GM19397 (cell line): ENCODE data around the gene HTR2B.
"Not testable (repeated sequence)": the region's sequence is repeated elsewhere in the genome, so short reads cannot be mapped to it uniquely, and the experiment has no call there.

Experiments
- ATAC-seq: cut with Tn5 transposase; IDR thresholded peaks from one replicate; pipeline ENCODE4 v1.9.1; 2021; ENCODE audit warnings: mild to moderate bottlenecking, moderate library complexity; ENCODE audit not compliant: unreplicated experiment

Gene HTR2B

DNA sequence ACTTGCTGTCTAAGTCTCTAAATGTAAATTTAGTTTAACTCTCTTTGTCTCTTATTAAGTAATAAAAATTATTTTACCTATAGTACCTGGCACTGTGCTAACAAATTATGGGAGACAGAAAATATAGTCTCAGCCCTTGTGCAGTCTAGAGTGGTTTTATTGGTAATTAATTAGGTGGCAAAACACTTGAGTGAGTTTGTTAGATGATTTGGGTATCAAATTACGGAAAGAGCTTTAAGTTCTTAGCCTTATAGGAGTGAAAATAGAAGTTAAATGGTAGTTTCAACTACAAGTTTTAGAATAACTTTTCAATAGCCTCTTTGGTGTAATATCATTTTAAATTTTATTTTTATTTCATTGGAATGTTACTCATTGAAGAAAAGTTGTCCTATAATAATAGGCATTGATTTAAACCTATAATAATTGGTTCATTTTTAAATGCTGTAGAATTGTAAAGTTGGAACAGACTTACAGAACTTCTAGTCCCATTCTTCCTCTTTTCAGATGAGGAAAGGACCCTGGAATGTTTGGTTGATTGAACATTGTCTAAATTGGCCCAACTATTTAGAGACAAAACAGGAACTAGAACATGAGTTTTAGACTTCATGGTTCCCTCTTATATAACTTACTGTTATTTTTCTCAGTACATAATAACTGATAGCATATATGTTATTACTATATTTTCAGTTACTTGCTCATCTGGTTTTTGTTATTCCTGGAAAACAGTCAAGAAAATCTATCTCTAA is 10.2 kb upstream of the HTR2B start:
- ATAC-seq = no peak

DNA sequence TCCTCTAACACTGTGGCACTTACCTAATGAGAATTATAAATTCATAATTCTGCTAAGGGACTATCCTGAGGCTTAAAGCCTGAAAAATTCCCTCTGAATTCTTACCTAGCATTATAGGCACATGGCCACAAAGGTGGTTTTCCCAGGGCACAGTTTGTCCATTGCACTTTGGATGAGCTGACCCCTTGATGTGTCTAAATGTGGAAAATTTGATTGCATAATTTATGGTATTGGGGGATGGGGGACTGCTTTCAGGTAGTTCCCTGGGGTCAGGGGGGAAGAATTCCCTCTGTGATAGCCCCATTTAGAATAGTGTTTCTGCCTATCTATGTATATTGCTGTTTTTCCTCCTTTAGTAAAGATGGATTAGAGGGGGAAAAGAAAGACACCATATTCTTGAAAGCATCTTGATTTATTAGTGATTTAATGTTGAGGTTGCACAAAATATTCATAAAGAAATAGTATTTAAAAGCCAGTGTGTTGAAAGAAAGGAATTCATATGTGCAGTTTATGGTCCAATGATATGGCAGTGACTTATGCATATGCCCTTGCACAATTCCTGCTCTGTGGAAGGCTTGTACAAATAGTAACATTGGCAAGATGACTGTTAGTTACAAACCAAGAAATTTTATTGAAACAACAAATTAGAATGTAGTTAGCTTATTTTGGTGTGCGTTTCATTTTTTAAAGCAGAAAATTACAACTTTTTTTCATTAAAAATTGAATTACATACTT is 8.7 kb upstream of the HTR2B start:
- no peak for ATAC-seq

DNA sequence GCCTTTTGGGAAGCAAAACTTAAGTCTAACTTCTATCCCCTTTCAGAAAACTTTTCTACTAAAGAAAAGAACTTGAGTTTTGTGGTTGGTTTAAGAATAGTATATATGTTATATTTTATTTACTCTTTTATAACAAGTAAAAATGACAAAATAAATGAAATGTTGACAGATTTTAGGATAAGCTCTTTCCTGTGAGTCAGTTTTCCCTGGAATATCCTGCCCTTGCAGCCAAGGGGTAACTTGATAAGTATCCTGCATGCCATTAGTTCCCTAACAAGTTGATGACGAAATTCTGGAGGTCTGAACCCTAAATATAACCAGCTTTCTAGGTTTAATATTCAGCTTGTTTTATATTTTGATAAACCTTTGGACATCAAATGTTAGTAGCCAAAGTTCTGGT is 7.3 kb upstream of the HTR2B start:
- no peak for ATAC-seq

DNA sequence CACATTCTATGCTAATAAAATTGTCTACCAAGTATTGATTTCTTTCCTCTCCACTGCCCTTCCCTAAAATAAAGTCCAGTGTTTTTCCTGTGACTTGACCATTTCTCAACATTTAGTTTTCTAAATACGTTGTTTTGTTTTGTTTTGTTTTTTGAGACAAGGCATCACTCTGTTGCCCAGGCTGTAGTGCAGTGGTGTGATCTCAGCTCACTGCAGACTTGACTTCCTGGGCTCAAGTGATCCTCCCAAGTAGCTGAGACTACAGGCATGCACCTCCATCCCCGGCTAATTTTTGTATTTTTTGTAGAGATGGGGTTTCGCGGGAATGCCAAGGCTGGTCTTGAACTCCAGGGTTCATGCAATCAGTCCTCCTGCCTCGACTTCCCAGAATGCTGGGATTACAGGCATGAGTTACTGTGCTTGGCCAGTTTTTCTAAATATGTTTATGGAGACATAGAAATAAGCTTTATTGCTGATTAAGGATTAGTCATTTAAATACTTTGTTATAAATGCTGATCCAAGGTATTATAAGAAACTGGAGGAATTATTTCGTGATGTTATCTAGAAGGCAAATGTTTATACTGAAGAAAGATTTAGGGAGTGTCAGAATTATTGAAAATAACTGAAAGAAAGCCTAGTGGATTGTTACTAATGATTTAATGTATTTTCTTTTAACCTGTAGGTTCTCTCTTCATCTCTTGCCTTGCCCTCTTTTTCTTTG is 5.7 kb upstream of the HTR2B start:
- ATAC-seq = no peak

DNA sequence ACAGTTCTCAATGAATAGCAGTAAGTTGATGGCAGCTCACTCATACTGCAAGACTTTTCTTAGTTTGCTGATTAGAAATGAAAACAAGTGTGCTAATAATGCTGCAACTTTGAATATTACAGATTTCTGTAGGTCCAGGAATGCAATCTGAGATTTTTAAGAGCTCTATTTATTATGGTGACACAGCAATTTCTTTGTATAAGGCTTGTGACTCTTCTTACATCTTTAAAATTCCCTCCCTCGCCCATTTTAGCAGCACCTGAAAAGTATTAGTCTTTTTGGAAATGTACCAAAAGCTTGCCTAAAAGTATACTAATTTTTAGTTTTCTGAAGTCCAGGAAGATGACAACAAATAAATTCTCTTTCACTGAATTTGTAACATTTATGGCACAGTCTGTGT is 4.4 kb upstream of the HTR2B start:
- ATAC-seq = no peak

DNA sequence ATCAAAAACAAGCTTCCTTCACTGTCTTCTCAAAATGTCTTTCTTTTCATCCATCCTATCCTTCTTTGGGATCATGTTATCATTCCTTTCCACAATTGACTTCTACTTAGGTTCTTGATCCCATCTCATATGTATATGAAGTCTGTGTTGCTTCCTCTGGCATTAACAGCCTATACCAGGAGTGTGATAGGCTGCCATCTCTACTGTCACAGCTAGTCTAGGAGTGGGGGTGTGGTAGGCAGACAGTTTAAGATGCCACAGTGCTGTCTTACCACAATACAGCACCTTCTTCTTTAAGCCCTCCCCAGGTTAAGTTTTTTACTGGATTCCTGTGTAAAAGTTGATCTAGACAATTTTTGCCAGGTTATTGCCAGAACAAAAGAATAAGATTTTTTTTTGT is 3.7 kb upstream of the HTR2B start:
- no peak for ATAC-seq

DNA sequence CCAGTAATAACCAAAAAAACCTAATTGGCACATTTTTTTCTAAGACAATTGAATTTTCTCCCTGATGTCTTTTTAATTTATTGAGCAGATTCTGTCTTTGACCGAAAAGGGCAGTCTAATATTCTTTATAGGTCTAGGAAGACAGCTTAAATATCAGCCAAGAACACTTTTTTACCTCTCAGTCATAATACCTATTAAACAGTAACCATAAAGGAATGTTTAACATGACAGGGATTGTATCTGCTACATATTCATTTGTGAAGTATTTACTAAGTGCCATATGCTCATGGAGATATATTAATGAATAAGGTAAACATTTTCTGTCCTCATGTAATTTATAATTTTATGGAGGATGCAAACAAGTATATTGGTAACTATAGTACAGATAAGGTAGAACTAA is 3.1 kb upstream of the HTR2B start:
- ATAC-seq = no peak

DNA sequence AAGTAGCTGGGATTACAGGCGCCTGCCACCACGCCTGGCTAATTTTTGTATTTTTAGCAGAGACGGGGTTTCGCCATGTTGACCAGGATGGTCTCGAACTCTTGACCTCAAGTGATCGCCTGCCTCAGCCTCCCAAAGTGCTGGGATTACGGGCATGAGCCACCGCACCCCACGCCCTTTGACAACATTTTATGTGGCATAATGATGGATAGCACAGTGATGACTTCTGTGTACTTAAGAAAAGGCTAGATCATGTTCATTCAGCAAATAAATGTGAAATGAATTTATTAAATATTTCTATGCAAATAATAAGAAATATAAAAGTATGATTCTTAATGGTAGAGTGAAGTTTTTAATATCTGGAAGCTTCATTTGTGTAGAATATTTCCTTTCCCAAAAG is 2.6 kb upstream of the HTR2B start:
- no peak for ATAC-seq

DNA sequence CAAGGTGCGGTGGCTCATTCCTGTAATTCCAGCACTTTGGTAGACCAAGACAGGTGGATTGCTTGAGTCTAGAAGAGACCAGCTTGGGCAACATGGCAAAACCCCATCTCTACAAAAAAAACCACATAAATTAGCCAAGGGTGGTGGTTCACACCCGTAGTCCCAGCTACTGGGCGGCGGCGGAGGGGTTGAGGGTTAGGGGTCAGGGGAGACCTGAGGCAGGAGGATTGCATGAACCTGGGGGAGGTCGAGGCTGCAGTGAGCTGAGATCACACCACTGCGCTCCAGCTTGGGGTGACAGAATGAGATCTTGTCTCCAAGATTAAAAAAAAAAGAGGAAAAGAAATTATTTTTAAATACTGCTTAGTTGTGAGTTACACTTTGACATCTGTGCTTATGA is 1.3 kb upstream of the HTR2B start:
- ATAC-seq = no peak

DNA sequence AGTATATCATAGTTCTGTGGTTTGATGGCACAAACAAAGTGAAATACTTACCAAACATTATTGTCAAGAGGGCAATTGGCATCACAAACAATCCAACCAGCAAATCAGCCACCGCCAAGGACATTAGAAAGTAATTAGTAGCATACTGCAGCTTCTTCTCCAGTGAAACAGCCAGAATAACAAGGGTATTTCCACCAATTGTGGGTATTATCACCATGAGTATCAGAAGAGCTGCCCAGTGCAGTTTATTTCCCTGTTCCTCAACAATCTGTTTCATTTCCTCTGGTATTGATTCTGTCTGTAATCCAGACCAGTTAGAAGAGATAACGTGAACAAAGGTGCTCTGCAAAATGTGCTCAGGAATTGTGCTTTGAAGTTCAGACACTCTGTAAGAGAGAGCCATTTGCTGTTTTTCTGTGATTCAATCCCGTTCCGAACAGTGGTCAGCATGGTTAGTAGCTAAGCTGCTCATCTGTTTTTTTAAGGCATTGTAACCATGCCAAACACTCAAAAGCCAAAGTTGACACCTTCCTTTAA is 1.4 kb downstream of the HTR2B start:
- ATAC-seq = no peak

DNA sequence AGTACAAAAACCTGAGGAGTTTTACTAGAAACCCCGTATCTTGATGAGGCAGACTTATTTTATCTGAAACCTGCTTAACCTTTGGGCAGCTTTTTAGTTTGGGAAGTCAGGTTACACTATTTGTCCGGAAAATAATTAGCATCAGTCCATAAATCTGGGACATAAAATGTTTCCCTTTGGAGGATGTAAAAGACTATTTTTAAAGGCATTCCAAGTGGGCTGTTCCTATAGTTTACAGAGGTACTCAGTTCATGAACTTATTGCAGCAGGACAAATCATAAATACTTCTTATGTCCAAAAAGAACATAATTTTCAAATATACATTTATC is 6.3 kb downstream of the HTR2B start:
- ATAC-seq = no peak

DNA sequence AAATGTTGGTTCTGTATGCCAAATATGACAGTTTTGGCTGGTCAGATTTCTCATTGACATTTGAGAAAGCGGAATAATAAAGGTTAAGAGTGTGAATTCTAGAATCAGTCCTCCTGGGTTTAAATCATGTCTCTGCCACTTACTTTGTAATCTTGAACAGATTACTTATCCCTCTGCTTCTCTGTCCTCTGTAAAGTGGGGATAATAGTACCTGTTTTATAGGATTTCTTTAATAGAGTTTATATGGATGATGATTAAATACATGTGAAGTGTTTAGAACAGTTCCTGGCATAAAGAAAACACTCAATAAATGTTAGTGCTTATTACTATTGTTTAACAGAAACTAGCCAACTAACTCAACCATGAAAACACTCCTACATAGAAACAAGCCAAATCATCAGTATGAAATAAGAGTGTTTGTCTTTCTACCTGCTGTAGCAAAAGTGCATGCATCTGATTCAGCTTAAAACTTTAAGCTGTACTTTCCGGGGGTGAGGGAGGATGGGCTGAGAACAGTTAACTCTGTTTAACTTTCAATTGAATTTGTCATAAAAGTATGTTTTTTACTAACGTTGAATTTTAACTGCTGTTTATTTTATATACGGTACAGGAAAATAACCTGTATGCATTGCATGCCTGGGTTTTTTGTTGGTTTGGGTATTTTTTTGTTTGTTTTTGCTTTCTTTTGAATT is 6.8 kb downstream of the HTR2B start:
- no peak for ATAC-seq

DNA sequence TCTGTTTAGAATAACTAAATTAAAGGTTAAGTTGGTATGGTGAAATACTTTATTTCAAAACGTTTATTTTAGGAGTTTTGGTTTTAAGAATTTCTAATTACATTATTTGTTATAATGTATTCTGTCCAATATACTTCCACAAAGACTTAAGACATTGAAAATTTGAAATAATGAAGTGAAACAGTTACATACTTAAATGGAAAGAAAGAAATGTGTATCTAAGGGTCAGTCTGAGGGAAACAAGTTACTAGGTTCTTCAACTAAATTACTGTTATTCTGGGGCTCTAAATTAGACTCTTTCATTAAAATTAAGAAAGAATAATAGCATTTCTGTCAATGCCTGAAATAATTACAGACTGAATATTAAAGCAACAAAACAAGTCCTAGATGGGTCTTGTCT is 7.7 kb downstream of the HTR2B start:
- ATAC-seq = no peak

DNA sequence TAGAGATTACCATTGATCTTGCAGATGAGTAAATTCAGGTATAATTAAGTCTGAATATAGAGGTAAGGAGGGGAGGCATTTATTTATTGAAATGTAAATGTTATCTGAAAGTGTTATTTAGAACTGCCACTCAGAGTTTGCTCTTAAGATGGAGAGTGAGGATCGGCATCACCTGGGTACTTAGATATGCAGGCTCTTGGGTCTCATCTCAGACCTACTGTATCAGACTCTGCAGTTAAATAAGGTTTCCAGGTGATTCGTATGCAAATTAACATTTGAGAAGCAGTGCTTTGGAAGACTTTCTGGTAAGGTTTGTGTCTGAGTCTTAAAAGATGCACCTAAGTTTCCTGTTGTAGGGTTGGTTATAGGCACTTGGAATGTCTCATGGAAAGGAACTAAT is 9.2 kb downstream of the HTR2B start:
- no peak for ATAC-seq

DNA sequence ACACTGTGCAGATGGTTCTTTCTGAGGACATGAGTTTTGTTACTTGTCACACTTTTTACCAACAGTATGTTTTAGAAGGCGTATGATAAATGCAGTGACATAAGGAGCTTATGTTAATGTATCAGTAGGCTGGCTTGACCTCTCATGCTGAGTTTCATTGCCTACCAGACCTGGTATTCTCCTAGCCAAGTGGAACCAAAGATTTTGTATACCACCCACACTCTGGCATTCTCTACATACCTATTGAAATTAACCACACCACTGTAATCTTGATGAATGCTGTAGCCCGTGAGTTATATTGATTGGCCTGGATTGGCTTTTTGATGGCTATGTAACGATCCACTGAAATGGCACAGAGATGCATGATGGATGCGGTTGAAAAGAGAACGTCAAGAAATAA is 11.4 kb downstream of the HTR2B start:
- ATAC-seq = no peak

DNA sequence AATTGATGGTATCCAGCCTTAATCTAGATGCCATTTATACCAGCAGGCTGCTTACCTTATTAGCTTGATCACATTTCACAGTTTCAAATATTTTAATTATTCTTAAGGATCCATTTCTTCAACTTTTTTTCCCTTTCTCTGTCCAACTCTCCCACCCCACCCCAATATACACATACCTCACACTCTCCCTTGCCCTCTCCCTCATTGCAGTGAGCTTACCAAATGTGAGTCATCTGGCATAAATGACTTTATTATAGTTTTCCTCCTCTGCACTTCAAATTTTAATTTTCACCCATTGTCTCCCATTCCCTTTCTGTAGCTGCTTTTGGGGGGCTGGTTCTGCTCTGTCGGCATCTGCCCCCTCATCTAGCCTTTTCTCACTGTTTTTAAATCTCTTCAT is 12.9 kb downstream of the HTR2B start:
- no peak for ATAC-seq

DNA sequence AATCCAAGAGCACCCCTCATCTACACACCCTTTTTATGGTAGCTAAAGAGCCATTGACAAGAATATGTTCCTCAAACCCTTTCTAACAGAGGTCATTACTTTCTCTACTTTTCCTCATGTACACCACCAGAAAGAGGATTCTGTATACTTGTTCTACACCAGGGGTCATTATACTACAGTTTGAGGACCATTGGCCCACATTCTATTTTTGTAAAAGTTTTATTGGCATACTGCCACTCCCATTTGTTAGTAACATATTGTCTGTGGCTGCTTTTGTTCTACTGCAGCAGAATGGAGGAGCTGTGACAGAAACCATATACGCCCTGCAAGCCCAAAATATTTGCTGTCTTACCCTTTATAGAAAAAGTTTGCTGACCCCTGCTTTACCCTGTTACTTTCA is 14.3 kb downstream of the HTR2B start:
- ATAC-seq = no peak

DNA sequence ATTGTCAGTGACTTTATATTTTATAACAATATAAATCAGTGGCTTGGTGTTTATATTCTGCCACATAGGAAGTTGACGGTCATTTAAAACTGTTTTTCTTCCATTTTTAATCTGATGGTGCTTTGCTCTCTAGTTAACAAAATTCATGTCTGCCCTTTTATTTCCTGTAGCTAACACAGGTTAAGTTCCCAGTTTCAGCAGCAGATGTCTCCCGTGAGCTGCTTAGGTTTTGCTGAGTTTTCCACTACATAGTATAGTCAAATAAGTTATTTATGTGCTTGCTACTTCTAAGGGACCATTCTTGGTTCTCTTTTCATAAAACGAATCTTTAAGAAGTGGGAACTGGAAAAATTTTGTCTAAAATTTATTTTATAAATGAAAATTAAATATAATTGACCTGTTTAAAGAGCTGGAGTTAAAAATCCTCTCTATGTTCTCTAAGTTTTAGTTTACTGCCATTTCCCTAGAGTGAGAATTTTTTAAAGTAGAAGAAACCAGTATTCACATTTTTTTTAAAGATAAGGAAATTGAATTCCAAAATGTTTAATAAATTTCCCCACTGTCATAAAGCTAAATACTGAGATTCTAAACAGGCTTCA is 20.6 kb downstream of the HTR2B start:
- no peak for ATAC-seq

DNA sequence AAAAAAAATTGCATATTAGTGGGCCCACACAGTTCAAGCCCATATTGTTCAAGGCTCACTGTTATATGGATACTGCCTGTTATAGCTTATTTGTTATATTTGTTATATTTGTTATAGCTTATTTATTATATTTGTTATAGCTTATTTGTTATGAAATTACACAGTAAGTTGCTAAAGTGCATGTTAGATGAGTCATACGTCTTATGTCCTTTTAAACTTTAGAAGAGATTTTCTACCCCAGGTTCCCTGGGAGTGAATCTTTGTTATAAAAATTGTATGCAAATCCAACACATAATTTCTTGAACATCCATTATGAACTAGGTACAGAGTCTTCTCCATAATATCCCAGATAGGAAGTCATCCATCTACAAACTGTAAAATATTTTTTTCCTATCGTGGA is 22.1 kb downstream of the HTR2B start:
- ATAC-seq = no peak

DNA sequence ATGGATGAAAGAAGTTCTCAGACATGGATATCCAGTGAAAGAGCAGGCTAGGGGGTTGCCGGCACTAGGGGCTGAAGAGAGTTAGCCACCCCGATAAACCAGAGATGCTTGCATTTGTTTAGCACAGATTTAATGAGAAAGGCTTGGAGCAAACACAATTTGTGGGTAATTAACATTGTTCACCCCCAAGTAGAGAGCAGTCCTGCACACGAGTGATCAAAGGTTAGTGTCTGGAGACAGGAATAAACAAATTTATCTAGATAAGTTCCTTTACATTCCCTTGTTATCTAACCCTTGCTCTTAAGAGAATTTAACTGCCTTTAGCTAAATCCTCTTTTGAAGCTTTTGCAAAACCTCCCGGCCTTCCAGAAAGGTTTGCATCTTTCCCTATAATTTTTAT is 23.9 kb downstream of the HTR2B start:
- ATAC-seq = no peak

DNA sequence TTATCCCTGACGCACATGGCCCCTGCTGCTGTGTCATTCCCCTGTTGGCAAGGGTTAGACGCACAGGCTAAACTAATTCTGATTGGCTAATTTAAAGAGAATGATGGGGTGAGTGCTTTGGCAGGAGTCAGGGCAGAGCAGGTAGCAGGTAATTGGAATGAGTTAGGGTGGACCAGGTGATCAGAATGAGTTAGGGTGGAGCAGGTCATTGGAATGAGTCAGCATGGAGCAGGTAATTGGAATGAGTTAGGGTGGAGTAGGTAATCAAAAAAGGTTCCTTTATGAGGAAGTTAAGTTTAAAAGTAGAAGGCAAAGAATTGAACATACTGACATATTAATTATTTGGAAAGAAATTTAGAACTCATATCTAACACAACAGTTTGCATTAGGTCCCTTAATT is 24.5 kb downstream of the HTR2B start:
- ATAC-seq = not testable (repeated sequence)
